IPS-18c (cell line): ENCODE measurements around the gene CRYBA4.
A peak's percentile ranks its signal among the peaks of the same experiment; 100 is the strongest.

Experiments
- H3K4me3 ChIP-seq: 2 replicates; pipeline ENCODE4 v1.7.0; 2013; ENCODE audit warnings: low read depth, mild to moderate bottlenecking, low read length, moderate library complexity; ENCODE audit not compliant: insufficient read depth
- H3K9me3 ChIP-seq: one replicate; pipeline ENCODE4 v1.6.1; 2013; ENCODE audit warnings: mild to moderate bottlenecking, low read length, moderate library complexity; ENCODE audit not compliant: control insufficient read depth, insufficient read depth

The CRYBA4 gene

DNA sequence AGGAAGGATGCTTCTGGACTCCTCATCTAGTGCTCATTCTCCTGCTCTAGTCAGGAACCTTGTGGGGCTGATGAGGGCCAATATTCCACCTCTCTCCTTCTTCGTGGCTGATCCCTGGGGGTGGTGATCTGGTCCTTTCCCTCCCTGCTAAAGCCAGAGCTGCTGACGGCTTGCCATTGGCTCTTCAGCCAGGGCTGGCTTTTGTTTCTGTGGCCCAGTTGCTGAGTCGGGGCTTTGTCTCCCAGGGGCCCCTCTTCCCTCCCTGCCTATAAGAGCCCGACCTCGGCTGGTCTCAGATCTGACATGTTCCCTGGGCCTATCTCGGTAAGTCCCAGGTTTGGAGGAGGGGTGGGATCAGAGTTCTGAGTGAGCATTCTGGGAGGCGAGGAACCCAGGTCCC lies at the start of gene CRYBA4:
Gene CRYBA4, plus strand, starts transcription at position 301 of the 400 bp plus-strand sequence. CDS start 634 bp downstream, outside the sequence.
- Histone ChIP-seq H3K9me3 (no peaks in the 10 kb centered on the region), H3K4me3 (no peak within 1 kb of the TSS)

DNA sequence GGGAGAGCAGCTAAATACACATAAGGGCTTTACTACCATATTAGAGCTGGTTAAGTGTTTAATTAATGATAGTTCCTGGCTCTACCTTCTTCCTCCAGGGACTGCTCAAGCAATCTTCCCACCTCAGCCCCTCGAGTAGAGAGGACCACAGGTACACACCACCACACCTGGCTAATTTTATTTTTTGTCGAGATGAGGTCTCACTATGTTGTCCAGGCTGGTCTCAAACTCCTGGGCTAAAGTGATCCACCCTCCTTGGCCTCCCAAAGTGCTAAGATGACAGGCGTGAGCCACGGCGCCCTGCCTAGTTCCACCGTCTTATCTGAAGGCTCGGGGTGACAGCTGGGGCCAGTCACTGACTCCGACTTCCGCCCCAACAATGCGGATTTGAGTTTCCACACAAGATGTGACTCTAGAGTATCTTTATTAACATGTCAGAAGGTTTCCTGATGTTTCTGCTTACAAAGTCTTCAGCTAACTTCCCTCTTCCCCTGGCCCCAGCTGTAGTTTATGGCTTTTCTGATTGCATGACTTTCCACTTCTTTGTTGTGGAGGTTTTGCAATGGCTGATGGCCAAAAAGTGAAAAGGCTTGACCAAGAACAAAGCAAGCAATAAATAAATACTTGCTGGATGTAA lies 48.6 kb upstream of the CRYBA4 start:
- Histone ChIP-seq H3K4me3 (no peak overlapping the region), H3K9me3 (no peaks in the 10 kb centered on the region)

DNA sequence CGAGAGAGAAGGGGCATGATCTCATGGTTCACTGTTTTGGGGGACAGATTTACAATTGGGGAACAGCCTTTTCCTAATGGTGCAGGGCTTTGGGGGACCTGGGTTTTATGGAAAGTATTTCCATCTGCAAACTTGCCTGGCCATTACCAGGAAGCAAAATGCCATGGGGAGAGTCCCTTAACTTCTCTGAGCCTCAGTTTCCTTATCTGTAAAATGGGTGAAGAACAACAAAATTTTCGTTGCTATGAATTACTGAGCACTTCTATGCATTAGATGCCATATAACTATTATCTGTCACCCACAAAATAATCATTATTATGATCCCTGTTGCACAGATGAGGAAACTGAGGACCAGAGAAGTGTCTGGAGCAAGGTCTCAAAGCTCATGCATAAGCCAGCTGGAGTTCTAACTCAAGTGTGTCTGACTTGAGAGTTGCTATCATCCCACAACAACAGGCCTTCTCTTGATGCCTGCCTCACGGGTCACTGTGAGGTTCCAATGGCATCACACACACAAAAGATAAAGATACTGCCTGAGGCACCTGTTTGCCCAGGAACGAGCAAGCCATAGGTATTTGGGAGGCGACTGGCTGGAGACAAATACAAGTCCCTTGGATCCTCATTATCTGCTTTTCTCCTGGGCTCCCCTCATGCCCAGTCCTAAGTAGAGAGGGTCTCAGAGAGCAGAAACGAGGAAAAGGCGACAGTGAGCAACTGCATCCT lies 47.6 kb upstream of the CRYBA4 start:
- no peak overlapping the region for H3K4me3 ChIP-seq
- no peaks in the 10 kb centered on the region for H3K9me3 ChIP-seq

DNA sequence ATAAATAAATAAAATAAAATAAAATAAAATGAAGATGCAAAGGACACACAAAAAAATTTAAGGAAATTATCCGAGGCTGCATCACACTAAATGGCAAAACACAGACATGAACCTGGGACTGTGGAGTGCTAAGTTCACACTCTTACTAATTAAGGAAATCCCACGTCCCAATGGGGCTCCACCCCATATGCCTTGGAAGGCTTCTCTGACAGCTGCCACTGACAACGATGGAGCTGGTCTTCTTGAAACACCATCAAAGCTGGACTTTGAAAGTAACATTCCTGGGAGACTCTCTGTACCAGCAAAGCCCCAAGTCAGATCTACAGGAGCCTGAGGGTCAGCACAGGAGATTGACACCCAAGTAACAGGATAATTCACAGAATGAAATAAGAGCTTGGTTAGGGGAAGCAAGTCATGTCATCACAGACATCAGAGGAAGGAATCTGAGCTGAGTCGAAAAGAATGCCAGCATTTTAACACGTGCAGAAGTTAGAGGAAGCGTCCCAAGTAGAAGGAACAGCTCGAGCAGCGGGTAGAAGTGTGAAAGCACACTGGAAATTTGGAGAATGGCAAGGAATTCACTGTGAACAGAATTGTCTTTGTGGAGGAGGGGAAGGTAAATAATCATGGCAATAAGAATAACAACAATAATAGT lies 45.6 kb upstream of the CRYBA4 start:
- Histone ChIP-seq H3K9me3 (no peaks in the 10 kb centered on the region), H3K4me3 (no peak overlapping the region)

DNA sequence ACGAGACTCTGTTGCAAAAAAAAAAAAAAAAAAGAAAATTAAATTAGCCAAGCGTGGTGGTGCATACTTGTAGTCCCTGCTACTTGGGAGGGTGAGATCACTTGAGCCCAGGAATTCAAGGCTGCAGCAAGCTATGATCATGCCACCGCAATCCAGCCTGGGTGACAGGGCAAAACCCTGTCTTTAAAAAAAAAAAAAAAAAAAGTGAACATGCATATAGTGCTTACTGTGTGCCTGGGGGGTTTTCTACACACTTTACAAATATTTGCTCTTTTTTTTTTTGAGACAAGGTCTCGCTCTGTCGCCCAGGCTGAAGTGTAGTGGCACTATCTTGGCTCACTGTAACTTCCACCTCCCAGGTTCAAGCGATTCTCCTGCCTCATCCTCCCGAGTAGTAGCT lies 44.7 kb upstream of the CRYBA4 start:
- H3K9me3 ChIP-seq: no peaks in the 10 kb centered on the region

DNA sequence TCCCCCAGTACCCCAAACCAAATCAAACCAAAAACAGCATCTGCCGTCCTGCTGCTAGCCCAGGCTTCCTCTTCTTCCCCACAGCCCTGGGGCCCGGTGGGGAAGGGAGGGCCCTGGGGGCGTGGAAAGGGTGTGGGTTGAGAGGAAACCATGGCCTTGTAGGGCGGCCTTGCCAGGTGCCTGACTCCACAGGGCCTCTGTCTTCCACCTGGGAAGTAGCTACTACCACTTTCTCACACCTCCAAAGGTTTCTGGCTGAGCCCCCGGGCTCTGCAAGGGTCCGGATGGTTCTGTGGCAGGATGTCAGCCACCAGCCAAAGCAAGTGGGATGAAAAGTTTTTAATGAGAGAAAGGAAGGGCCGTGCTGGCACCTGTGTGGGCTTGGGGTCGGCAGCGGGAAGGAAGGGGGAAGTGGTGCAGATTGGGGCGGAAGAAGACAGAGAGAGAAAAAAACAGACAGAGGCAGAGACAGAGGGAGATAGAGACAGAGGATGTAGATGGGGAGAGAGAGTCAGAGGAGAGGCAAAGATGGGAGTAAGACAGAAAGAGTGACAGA lies 42.4 kb upstream of the CRYBA4 start:
- Histone ChIP-seq H3K4me3 (no peak overlapping the region), H3K9me3 (no peaks in the 10 kb centered on the region)

More for the DNA sequence above, 44.7 kb upstream of the CRYBA4 start:
- no peak overlapping the region for H3K4me3 ChIP-seq

DNA sequence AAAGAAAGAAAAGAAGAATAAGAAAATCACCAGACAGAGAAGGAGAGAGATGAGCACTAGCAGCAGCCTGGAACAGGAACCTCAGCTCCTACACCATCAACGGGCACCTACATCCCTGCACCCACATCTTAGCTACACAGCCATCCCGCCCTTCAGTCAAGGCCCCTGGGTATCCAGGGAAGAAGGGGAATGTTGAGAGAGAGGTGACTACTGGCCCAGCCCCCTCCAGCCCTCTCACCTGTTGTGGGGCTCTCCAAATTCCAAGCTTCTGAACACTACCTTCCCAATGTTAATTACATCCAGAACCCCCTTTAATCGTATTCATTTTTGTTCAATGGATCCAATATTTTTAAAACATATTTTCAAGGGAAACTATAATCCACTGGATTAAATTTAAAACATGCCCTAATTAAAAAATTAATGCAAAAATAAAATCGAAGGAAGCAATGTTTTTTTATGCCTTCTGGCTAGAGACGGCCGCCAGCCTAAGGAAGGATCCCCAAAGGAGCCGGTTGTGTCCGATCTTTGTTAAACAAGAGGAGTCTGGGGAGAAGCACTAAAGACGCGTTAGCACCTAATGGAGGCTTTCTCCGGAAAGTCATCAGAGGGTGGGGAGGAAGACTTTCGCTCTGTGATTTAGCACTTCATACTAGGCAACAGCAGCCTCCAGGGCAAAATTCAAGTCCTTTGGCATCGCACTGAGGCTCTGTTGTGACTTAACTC lies 41.4 kb upstream of the CRYBA4 start:
- Histone ChIP-seq H3K4me3 (no peak overlapping the region), H3K9me3 (no peaks in the 10 kb centered on the region)

DNA sequence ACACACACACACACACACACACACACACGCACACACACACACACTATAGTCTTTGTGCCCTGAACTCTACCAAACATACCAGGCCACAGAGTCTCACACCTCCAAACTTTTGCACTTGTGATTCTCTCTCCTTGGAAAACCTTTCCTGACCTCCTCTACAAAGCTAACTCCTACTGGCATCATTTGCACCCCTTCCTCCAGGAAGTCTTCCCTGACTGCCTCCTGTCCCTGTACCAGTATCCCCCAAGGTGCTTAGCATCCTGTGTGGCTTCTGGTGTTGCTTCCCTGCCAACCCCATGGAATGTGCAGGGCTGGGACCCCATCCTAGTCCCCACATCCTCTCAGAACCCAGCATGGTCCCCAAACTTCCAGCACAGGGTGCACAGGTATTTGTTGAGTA lies 40.7 kb upstream of the CRYBA4 start:
- no peaks in the 10 kb centered on the region for H3K9me3 ChIP-seq

DNA sequence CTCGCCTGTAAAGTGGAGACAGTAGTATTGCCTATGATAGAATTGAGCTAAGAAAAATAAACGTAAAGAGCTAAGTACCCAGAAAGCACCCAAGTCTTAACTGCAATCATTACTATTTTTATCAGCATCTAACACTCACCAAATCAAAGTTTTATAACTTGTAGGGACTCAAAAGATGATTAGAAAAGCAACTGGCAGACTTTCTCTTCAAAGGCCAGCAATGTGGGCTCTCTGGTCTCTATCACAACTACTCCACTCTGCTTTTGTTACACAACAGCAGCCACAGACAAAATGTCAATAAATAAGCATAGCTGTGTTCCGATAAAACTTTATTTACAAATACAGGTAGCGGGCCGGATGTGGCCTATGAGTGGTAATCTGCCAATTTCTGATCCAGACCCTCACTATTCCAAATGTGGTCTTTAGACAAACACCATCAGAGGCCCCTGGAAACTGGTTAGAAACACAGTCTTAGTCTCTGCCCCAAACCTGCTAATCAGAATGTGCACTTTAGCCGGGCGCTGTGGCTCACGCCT lies 40.1 kb upstream of the CRYBA4 start:
- Histone ChIP-seq H3K4me3 (no peak overlapping the region), H3K9me3 (no peaks in the 10 kb centered on the region)

More for the DNA sequence above, 40.7 kb upstream of the CRYBA4 start:
- no peak overlapping the region for H3K4me3 ChIP-seq

DNA sequence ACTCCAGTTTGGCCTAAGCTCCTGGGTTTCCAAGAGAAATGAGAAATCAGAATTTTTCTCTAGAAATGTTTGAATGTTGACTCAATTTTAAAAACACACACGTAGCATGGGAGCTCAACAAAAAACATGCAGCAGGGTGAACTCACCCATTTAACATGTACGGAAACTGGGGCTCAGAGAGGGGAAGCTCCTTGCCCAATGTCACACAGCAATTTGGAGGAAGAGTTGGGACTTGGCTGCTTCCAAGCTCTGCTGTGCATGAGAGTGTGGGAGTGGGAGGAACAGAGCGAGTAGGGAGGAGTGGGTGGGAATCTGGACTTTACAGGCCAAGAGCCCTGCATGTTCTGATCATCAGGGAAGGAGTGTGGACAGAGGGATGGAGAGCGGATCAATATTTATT lies 37.8 kb upstream of the CRYBA4 start:
- H3K9me3 ChIP-seq: no peaks in the 10 kb centered on the region
- no peak overlapping the region for H3K4me3 ChIP-seq

DNA sequence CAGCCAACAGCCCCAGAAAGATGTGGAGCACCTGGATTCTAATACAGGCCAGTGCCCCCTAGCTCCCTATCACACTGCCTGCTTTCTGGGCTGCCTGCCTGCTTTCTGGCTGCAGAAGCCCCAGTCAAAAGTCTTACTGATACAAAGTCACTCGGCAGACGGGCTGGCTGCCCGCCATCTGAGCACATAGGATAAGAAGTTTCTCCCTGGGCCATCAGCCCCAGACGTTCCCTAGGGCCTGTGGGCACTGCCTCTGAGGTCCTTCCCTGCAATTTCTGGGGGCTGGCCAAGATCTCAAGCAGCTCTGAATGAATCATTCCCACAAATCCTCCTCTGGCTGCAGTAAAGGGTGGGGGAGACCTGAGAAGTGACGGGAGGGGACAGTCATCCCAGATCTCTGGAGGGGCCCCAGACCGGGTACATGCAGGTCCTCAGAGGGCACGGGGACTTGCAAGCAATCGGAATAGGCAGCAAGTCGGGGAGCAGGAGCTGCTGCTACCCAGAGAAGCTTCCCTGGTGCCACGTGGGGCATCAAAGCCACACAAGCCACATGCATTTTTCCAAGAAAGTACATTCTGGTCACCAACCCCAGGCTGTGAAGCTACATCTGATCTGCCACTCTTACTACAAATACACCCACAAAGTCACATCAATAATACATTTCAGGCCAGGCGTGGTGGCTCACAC lies 36.5 kb upstream of the CRYBA4 start:
- no peak overlapping the region for H3K4me3 ChIP-seq
- peaks cover 2% of the 10 kb centered on the region for H3K9me3 ChIP-seq

DNA sequence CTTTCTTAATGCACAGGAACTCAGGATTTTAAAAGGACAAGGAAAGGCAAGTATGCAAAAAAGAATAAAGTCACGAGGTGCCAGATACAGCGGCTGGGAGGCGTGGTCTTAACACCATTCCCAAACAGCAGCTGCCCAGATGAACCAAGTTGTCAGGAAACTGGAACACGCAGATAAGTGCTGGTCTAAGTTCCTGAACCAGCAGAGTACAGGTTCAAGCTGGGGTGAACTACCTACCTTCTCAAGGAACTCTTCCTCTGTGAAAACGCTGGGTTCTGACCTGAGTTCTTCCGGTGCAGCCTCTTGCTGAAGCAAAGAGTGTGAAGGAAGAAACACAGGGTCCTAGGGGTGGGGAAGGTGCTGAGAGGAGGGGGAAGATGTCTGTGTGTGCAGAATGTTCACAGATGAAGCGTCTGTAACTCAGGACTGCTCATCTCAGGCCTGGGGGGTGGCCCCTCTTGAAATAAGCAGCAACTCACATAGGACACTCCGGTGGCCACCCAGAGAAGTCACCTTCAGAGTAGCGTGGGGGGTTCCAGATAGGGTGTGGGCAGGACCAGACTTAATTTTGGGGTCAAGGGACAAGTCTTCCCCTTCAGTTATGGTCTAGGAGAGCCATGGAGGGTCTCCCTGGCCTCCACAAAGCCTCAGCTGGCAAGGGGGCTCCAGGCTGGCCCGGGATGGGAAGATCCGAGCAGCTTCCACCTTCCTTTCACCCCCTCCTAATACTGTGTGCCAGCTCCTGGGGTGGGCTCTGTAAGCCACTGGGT lies 35.0 kb upstream of the CRYBA4 start:
- Histone ChIP-seq H3K9me3 (peaks cover 2% of the 10 kb centered on the region), H3K4me3 (no peak overlapping the region)

DNA sequence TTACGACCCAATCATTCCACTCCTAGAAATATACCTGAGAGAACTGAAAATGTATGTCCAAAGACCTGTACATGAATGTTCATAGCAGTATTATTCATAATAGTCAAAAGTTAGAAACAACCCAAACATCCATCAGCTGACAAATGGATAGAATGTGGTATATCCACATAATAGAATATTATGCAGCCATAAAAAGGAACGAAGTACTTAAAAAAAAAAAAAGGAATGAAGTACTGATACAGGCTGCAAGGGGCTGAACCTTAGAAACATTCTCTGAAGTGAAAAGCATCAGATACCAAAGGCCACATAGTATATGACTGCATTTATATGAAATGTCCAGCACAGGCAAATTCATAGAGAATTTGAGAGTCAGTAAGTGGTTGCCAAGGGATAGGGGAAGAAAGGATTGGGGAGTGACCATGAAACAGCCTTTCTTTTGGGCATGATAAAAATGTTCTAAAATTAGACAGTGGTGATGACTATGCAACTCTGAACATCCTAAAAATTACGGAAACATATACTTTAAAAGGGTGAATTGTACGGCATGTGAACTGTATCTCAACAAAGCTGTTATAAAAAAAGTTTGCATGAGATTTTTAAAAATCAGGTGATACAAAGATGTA lies 33.7 kb upstream of the CRYBA4 start:
- no peak overlapping the region for H3K4me3 ChIP-seq
- H3K9me3 ChIP-seq: peaks cover 2% of the 10 kb centered on the region

DNA sequence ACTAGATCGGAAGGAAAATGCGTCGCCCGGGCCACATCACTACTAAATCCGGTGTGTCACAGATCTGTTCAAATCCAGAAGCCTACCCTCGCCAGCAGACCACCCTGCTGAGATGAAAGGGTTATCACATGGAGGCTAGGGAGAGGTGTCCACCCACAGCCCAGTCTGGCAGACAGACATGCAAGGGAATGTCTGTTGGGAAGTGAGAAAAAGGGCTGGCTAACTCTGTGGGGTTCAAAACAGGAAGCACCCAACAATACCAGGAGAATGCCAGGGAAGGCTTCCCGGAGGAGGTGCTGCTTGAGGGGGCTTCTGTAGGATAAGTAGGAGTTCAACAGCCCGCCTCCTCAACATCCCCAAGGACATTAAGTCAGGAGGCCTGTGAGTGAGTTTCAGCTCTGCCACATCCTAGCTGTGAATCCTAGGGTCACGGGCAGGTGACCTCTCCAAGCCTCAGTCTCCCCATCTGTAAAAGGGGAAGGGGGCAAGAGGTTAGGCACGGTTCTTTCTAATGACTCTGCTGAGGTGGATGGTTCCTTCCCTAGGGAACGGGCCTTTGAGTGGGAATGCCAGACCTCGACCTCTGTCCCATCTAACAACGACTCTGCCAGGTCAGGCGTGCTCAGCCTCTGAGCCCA lies 32.9 kb upstream of the CRYBA4 start:
- Histone ChIP-seq H3K9me3 (peaks cover 2% of the 10 kb centered on the region), H3K4me3 (peak overlapping the region; percentile 89)

DNA sequence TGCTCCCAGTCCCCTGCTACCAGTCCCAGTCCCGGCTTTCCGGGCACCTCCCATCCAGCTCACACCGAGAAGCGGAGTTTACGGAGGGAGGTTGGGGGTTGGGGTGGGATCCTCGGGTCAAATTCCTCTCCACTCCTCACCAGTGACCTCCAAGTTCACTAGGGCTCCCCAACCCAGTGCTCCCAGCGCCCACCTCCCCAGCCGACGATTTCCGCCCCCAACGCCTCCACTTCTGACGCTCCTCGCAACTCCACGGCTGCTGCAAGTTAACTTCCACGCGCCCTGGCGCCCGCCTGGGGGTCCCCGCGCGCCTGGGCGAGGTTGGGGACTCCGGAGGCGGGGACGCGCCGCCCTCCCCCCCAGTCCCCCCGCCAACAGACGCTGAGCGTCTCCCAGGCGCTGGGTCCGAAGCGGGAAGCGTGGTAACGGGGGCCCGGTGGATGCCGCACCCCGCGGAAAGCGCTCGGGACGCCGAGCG lies 32.4 kb upstream of the CRYBA4 start:
- H3K4me3 ChIP-seq: peak overlapping the region; percentile 89
- H3K9me3 ChIP-seq: peaks cover 2% of the 10 kb centered on the region
